Mucosa of descending colon (tissue), 3 donors: ENCODE measurements around the gene RAB30. TPM values are rescaled to one million over a fixed set of nuclear protein-coding genes. Genes with fewer than 3 reads are reported as not detected.
A peak's percentile ranks its signal among the peaks of the same experiment; 100 is the strongest.
"Not testable (repeated sequence)": the region's sequence is repeated elsewhere in the genome, so short reads cannot be mapped to it uniquely, and the experiment has no call there.

Source experiments
- ATAC-seq: fragments of 200-7000 bp; cut with Tn5 transposase; one replicate; pipeline ENCODE4 v1.9.1; 2020; ENCODE audit warnings: mild to moderate bottlenecking, moderate library complexity
- DNase-seq, 3 donors: peaks; one replicate each; pipeline ENCODE4 v3.0.0-alpha.2; 2020
- H3K36me3 ChIP-seq: fragments of 200-600 bp; one replicate; pipeline ENCODE4 v1.8.0; 2021; ENCODE audit warnings: low read depth, mild to moderate bottlenecking
- H3K4me1 ChIP-seq: fragments of 200-600 bp; one replicate; pipeline ENCODE4 v1.8.0; 2021; ENCODE audit warnings: low read depth, mild to moderate bottlenecking
- H3K4me3 ChIP-seq: fragments of 200-600 bp; one replicate; pipeline ENCODE4 v1.8.0; 2021; ENCODE audit warnings: mild to moderate bottlenecking
- H3K9me3 ChIP-seq: fragments of 200-600 bp; one replicate; pipeline ENCODE4 v1.8.0; 2021; ENCODE audit warnings: mild to moderate bottlenecking
- intact Hi-C, 2 donors: fragments of 100-400 bp; cut with DNase I in 1 of 2; cut with micrococcal nuclease in 1 of 2; formaldehyde crosslinking; loops; one replicate each; pipeline versions ENCODE4 v1.11.0 to v1.11.1; 2022; cut with DNase I, micrococcal nuclease
- total RNA-seq, 3 donors: library from RNA; stranded (reverse); fragmentation: NEBNext Ultra II Directional in 2 of 3; extraction: Animal tissue kit (Norgen Biotek cat#: 25700) in 2 of 3; gene quantifications; one replicate each; pipeline versions ENCODE4 v1.2.1 to v1.2.4, GENCODE V29; 2021 to 2023
- TF ChIP-seq, protein P1 (sequence below): fragments of 200-600 bp; IDR thresholded peaks from one replicate; pipeline ENCODE4 v1.8.0; 2022; ENCODE audit warnings: antibody characterized with exemption, mild to moderate bottlenecking
- donor health status: DM: no; HTN: no; CAD: no; lungs with moderate emphysema.
- donor health status: DM: no; HTN: no; CAD: no.
- donor health status: DM: no; HTN: yes; CAD: no.

The RAB30 gene
- total RNA-seq, 3 donors from 2014 or later: 16.2 to 30.7 (median 19.1) TPM

DNA sequence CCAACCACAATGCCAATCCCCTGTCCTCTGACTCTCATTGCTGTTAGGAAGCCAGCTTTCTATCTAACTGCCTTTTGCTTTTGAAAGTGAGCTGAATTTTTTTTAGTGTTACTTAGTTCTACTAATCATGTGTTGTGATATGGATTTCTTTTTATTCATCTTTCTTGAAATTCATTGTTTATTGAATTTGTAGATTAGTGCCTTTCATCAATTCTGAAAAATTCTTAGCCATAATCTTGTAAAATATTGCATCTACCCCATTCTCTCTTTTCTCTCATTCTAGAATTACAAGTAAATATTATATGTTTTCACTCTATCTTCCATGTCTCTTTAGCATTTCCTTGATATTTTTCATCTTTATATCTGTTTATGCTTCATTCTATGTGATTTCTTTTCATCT, 122.3 kb downstream of the RAB30 start:
- TF ChIP-seq, protein P1, sequence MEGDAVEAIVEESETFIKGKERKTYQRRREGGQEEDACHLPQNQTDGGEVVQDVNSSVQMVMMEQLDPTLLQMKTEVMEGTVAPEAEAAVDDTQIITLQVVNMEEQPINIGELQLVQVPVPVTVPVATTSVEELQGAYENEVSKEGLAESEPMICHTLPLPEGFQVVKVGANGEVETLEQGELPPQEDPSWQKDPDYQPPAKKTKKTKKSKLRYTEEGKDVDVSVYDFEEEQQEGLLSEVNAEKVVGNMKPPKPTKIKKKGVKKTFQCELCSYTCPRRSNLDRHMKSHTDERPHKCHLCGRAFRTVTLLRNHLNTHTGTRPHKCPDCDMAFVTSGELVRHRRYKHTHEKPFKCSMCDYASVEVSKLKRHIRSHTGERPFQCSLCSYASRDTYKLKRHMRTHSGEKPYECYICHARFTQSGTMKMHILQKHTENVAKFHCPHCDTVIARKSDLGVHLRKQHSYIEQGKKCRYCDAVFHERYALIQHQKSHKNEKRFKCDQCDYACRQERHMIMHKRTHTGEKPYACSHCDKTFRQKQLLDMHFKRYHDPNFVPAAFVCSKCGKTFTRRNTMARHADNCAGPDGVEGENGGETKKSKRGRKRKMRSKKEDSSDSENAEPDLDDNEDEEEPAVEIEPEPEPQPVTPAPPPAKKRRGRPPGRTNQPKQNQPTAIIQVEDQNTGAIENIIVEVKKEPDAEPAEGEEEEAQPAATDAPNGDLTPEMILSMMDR: no peak
- no peaks in the 10 kb centered on the region for H3K36me3 ChIP-seq
- ATAC-seq (no peak), DNase-seq (no peak)
- H3K4me3 ChIP-seq: no peak overlapping the region
- H3K4me1 ChIP-seq: no peaks in the 10 kb centered on the region
- no peaks in the 10 kb centered on the region for H3K9me3 ChIP-seq
- intact Hi-C loops: no loop called here

DNA sequence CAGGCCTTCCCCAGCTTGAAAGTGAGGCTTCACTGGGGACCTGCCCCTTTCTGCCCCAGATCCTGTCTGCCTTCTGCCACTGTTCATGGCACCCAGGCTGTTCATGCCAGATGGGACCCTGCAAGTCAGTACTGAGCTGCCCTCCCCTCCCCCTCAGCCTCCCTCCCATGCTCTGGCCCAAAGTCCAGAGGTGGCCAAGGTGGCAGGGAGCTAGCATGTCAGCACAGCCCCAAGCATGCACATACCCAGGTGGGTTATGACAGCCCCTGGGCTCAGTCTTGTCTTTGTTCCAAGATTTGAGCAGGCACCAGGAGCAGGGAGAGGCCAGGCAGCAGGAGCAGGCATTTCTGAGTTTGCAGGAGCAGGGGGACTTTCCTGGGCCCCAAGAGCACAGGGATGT, 126.0 kb downstream of the RAB30 start:
- H3K9me3 ChIP-seq: no peaks in the 10 kb centered on the region
- TF ChIP-seq, protein P1: no peak
- ATAC-seq: no peak
- no peak for DNase-seq
- no peaks in the 10 kb centered on the region for H3K36me3 ChIP-seq
- H3K4me3 ChIP-seq: no peak overlapping the region
- no peaks in the 10 kb centered on the region for H3K4me1 ChIP-seq
- intact Hi-C loops: no loop called here

DNA sequence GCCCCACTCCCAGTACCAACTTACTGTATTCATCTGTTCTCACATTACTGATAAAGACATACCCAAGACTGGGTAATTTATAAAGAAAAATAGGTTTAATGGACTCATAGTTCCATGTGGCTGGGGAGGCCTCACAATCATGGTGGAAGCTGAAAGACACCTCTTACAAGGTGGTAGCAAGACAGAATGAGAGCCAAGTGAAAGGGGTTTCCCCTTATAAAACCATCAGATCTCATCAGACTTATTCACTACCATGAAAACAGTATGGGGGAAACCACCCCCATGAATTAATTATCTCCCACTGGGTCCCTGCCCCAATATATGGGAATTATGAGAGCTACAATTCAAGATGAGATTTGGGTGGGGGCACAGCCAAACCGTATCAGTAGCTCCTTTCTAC, 126.7 kb downstream of the RAB30 start:
- H3K4me1 ChIP-seq, ATAC-seq, H3K36me3 ChIP-seq, DNase-seq, H3K4me3 ChIP-seq, H3K9me3 ChIP-seq, intact Hi-C loops: not testable (repeated sequence)

DNA sequence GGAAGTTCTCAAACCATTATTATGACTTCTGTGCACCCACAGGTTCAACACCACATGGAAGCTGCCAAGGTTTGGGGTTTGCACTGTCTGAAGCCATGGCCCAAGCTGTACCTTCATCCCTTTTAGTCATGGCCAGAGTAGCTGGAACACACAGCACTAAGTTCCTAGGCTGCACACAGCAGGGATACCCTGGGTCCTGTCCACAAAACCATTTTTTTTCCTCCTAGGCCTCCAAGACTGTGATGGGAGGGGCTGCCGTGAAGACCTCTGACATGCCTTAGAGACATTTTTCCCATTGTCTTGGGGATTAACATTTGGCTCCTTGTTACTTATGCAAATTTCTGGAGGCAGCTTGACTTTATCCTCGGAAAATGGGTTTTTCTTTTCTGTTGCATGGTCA, 127.5 kb downstream of the RAB30 start:
- no peak for ATAC-seq
- Histone ChIP-seq H3K4me3 (no peak overlapping the region), H3K36me3 (no peaks in the 10 kb centered on the region), H3K4me1 (no peaks in the 10 kb centered on the region), H3K9me3 (no peaks in the 10 kb centered on the region)
- intact Hi-C loops: no loop called here
- no peak for DNase-seq
- TF ChIP-seq, protein P1: no peak

DNA sequence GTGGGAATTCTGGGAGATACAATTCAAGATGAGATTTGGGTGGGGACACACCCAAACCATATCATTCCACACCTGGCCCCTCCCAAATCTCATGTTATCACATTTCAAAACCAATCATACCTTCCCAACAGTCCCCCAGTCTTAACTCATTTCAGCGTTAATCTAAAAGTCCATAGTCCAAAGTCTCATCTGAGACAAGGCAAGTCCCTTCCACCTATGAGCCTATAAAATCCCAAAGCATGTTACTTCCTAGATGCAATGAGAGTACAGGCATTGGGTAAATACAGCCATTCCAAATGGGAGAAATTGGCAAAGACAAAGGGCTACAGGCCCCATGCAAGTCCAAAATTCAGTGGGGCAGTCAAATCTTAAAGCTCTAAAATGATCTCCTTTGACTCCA, 128.3 kb downstream of the RAB30 start:
- H3K4me1 ChIP-seq, H3K36me3 ChIP-seq, intact Hi-C loops, H3K9me3 ChIP-seq, H3K4me3 ChIP-seq, DNase-seq: not testable (repeated sequence)
- peak; percentile 72 for ATAC-seq

DNA sequence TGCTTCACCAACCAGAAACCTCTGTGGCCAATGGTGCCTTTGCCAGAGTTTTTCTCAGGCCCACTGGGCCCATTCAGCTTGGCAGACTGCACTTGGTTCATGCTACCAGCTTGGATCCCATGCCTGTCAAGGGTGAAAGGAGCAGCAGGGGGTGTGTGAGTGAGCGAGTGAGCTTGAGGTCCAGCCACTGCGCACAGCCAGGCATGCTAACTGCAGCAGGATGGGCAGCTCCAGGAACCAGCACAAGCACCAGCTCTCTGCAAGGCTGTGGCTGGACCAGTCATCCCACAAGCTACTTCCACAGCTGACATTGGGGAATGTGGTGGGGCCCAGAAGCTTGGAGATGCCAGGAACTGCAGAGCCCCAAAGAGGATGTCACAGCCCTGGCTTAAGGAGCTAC, 129.3 kb downstream of the RAB30 start:
- ATAC-seq: no peak
- H3K9me3 ChIP-seq: no peaks in the 10 kb centered on the region

DNA sequence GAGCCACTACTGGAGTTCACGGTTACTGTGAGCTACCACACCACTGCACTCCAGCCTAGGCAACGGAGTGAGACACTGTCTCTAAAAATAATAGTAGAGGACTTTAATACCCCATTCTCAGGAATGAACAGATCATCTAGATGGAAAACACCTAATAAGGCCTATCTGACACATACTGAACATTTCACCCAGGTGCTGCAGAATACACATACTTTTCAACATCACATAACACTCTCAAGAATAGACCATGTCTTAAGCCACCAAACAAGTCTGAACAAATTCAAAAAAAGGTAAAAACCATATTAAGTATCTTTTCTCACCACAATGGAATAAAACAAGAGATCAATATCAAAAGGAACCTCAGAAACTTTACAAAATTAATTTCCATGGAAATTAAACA, 132.2 kb downstream of the RAB30 start:
- no peak for ATAC-seq
- intact Hi-C loops: no loop called here

More for the DNA sequence above, 129.3 kb downstream of the RAB30 start:
- DNase-seq: no peak
- Histone ChIP-seq H3K36me3 (no peaks in the 10 kb centered on the region), H3K4me3 (no peak overlapping the region), H3K4me1 (no peaks in the 10 kb centered on the region)
- TF ChIP-seq, protein P1: no peak
- intact Hi-C loops: no loop called here

More for the DNA sequence above, 132.2 kb downstream of the RAB30 start:
- Histone ChIP-seq H3K4me1 (no peaks in the 10 kb centered on the region), H3K4me3 (no peak overlapping the region), H3K9me3 (no peaks in the 10 kb centered on the region), H3K36me3 (no peaks in the 10 kb centered on the region)
- DNase-seq: no peak
- TF ChIP-seq, protein P1: no peak
